ENCODE measurements around the gene KRT34.

KRT34 gene

DNA sequence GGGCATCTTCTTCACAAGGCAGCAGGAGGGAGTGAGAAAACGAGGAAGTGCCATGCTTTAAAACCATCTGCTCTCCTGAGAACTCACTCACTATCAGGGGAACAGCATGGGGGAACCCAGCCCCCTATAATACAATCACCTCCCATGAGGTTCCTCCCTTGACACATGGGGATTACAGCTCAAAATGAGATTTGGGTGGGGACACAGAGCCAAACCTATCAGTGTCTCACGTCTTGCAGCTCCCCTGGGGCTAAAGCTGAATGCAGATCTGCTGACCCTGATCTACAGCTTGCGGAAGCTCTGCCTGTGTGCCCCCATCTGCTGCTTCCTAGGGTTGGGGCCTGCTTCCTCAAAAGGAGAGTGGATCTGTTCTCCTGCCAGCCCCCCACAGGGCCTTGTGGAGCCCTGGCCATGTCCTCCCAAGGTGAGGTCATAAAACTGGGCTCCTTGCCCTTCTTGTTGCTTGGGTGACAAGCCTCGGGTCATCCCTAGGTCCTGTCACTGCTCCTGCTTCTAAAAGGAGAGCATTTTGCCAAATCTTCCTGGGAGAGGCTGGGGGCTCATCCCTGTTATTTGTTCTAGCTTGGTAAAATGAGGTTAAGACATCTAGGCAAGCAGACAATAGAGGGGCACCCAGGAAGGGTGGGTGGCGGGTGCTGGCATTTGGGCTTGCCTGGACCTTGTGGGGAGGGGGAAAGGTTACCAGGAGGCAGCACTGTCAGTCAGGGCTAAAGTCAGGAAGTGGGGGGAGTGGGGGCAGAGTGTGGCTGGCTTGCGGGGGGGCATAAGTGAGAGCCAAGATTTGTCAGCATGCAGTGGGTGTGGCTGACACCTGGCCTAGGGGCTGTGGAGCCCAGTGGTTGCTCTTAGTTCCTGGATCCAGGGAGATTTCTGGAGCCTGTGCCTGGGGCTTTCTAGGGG, 47.5 kb downstream of the KRT34 start:
- no peak overlapping the region for H3K4me3 ChIP-seq (ENCODE audit: control insufficient read depth, low read depth, low read length)
- DNase-seq (ENCODE audit: low read depth) = no peak
- TF ChIP-seq, protein P1, sequence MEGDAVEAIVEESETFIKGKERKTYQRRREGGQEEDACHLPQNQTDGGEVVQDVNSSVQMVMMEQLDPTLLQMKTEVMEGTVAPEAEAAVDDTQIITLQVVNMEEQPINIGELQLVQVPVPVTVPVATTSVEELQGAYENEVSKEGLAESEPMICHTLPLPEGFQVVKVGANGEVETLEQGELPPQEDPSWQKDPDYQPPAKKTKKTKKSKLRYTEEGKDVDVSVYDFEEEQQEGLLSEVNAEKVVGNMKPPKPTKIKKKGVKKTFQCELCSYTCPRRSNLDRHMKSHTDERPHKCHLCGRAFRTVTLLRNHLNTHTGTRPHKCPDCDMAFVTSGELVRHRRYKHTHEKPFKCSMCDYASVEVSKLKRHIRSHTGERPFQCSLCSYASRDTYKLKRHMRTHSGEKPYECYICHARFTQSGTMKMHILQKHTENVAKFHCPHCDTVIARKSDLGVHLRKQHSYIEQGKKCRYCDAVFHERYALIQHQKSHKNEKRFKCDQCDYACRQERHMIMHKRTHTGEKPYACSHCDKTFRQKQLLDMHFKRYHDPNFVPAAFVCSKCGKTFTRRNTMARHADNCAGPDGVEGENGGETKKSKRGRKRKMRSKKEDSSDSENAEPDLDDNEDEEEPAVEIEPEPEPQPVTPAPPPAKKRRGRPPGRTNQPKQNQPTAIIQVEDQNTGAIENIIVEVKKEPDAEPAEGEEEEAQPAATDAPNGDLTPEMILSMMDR (IDR thresholded peaks at IDR 0.05; ENCODE audit: control insufficient read depth, insufficient read depth, low read depth, low read length, missing control alignments) = no peak

DNA sequence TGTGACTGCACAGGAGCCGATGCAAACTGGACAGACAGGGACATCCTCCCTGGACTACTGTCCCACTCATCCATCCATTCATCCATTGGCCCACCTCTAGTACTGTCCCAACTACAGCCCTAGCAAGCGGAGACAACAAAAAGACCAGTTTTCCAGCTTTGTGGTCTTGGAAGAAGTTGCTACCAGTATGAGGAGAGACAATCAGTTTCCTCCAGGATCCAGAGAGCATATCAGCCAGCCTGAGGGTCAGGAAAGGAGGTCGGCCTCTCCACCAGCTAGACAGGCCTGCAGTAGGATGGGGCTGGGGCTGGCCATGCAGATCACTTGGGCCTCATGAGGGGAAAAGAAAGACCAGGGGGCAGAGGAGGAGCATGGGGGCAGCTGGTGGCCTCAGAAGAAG, 48.3 kb downstream of the KRT34 start:
- DNase-seq (ENCODE audit: low read depth) = no peak
- TF ChIP-seq, protein P1 (IDR thresholded peaks at IDR 0.05; ENCODE audit: control insufficient read depth, insufficient read depth, low read depth, low read length, missing control alignments) = no peak
- no peak overlapping the region for H3K4me3 ChIP-seq (ENCODE audit: control insufficient read depth, low read depth, low read length)

DNA sequence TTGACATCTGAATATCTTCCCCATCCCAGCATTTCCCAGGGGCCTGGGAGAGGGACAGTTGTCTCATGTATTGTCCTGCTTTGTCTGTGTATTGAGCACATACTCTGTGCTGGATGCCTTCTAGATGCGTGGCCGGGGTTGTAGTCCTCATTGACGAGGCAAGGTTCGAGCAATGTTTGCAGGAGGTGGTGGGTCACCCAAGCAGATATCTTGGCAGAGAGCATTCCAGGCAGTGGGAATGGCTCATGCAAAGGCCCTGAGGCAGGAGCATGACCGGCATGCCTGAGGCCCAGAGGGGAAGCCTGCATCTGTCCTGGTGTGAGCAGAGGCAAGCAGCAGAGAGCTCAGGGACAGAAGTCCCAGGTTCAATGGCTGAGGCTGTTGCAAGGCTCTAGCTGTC, 49.0 kb downstream of the KRT34 start:
- DNase-seq (ENCODE audit: low read depth) = no peak
- no peak overlapping the region for H3K4me3 ChIP-seq (ENCODE audit: control insufficient read depth, low read depth, low read length)
- TF ChIP-seq, protein P1 (IDR thresholded peaks at IDR 0.05; ENCODE audit: control insufficient read depth, insufficient read depth, low read depth, low read length, missing control alignments) = no peak

DNA sequence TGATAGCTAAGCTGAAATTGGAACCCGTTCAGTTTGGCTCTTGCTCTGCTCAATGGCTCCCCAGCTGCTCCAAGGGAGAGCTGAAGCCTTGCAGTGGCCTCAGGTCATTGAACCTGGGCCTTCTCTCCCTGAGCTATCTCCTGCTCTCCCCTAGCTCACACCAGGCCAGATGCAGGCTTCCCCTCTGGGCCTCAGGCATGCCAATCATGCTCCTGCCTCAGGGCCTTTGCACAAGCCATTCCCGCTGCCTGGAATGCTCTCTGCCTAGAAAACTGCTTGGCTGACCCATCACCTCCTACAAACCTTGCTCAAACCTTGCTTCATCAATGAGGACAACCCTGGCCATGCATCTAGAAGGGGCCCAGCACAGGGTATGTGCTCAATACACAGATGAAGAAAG, 49.9 kb downstream of the KRT34 start:
- TF ChIP-seq, protein P1 (IDR thresholded peaks at IDR 0.05; ENCODE audit: control insufficient read depth, insufficient read depth, low read depth, low read length, missing control alignments) = no peak
- no peak overlapping the region for H3K4me3 ChIP-seq (ENCODE audit: control insufficient read depth, low read depth, low read length)
- no peak for DNase-seq (ENCODE audit: low read depth)

DNA sequence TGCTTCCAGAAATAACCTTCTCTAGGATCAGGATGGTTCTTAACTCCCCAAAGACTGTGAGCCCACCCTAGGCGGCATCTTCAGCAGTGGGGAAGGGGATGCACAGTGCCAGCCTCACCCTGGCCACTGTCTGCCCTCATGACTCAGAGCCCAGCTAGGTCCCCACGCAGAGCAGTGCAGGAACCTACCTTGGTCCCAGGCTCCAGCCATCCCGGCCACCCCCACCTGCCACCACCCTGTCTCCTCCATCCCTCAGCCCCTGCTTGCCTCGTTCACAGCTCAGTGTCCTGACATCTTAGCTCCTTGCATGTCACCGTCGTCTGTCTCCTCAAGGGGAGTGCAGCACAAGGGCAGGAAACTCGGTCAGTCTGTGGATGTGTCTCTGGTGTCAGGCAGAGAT, 50.5 kb downstream of the KRT34 start:
- TF ChIP-seq, protein P1 (IDR thresholded peaks at IDR 0.05; ENCODE audit: control insufficient read depth, insufficient read depth, low read depth, low read length, missing control alignments) = no peak
- no peak for DNase-seq (ENCODE audit: low read depth)

DNA sequence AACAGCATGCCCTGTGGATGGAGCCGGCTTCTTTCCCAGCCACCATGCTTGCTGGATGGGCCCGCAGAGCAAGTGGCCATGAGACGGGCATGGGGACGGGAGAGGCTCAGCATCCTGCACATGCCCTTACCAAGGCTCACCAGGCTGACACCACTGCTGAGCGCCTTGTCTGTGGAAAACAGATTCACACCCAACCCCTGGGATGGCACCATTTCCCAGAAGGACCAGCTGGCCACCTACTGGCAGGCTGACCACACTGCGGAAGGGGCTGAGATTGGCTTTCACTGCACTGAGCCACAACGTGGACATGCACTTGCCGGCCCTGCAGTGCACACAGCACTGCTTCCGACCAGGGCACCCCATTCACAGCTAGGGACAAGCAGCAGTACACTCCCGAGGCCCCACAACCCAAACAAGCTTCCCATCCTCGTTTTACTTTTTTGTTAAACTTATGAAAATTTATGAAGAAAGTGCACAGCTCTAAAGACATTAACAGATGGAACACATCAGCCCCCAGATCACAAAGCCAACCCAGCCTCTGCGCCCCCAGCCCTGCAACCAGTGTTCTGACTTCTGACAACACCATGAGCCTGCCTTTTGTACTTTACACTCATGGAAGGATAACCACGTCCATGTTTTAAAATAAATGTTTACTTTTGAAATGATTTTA, 52.7 kb downstream of the KRT34 start:
- H3K4me3 ChIP-seq (ENCODE audit: control insufficient read depth, low read depth, low read length) = no peak overlapping the region
- TF ChIP-seq, protein P1 (IDR thresholded peaks at IDR 0.05; ENCODE audit: control insufficient read depth, insufficient read depth, low read depth, low read length, missing control alignments) = peak; percentile 97
- peak; percentile 29 for DNase-seq (ENCODE audit: low read depth)

More for the DNA sequence above, 50.5 kb downstream of the KRT34 start:
- H3K4me3 ChIP-seq (ENCODE audit: control insufficient read depth, low read depth, low read length) = no peak overlapping the region

Measured in AG09309 (cell line).